K562 (cell line): Measurements from ENCODE around the gene RHBDF2. TPM values are rescaled to one million over a fixed set of nuclear protein-coding genes. Genes with fewer than 3 reads are reported as not detected.

Experiments
- ARNT ChIP-seq, 2 experiments: fragments of 450-650 bp; IDR thresholded peaks; 2 replicates each; pipeline ENCODE4 v1.6.1; 2016; ENCODE audit warnings: mild to moderate bottlenecking in 1 of 2
- BCL6 ChIP-seq: fragments of 250-450 bp; sonication (Bioruptor Pico); IDR thresholded peaks from 2 replicates; pipeline ENCODE4 v1.4.0; 2020
- CGGBP1 ChIP-seq: fragments of 250-450 bp; sonication (Bioruptor Pico); IDR thresholded peaks from 2 replicates; pipeline ENCODE4 v1.9.0; 2021; ENCODE audit warnings: mild to moderate bottlenecking
- DACH1 ChIP-seq: fragments of 450-650 bp; IDR thresholded peaks from 2 replicates; pipeline ENCODE4 v1.6.1; 2018; ENCODE audit not compliant: partially characterized antibody
- ELF1 ChIP-seq: fragments of 200-800 bp; sonication (Bioruptor generic); IDR thresholded peaks from 2 replicates; pipeline ENCODE4 v1.6.1; 2016; ENCODE audit warnings: missing genetic modification characterization, missing compliant biosample characterization
- FOXM1 ChIP-seq, 2 experiments: fragments of 450-650 bp in 1 of 2; sonication (generic) in 1 of 2; formaldehyde crosslinking in 1 of 2; IDR thresholded peaks; 2 replicates each; pipeline versions ENCODE4 v1.6.1 to v1.9.0; 2017 to 2022; ENCODE audit warnings: low read depth in 2 of 2, mild to moderate bottlenecking in 2 of 2, missing genetic modification reagents in 1 of 2, moderate library complexity in 1 of 2
- GTF2F1 ChIP-seq: IDR thresholded peaks from 2 replicates; pipeline ENCODE4 v1.6.1; 2011; ENCODE audit warnings: low read depth, low read length, improper control_type of control experiment
- NBN ChIP-seq: fragments of 450-650 bp; IDR thresholded peaks from 2 replicates; pipeline ENCODE4 v1.6.1; 2016; ENCODE audit warnings: low read depth, mild to moderate bottlenecking
- NFE2L1 ChIP-seq: fragments of 450-650 bp; IDR thresholded peaks from 2 replicates; pipeline ENCODE4 v1.6.1; 2016; ENCODE audit warnings: missing genetic modification characterization, low read depth, mild to moderate bottlenecking, missing compliant biosample characterization, moderate library complexity, borderline replicate concordance
- NFXL1 ChIP-seq: fragments of 450-650 bp; formaldehyde crosslinking; IDR thresholded peaks from 2 replicates; pipeline ENCODE4 v1.4.0; 2021; ENCODE audit warnings: mild to moderate bottlenecking
- NR4A1 ChIP-seq, 2 experiments: fragments of 250-450 bp in 1 of 2; fragments of 450-650 bp in 1 of 2; sonication (Bioruptor Pico) in 1 of 2; IDR thresholded peaks; 2 replicates each; pipeline versions ENCODE4 v1.4.0 to v1.6.1; 2016 to 2020; ENCODE audit warnings: mild to moderate bottlenecking in 2 of 2, missing compliant biosample characterization in 1 of 2, missing genetic modification characterization in 1 of 2, moderate library complexity in 1 of 2
- RAD21 ChIP-seq, 2 experiments: fragments of 250-450 bp in 1 of 2; fragments of 450-650 bp in 1 of 2; sonication (Bioruptor Pico) in 1 of 2; formaldehyde crosslinking in 1 of 2; IDR thresholded peaks in 1 of 2; conservative IDR thresholded peaks in 1 of 2; 2 replicates each; pipeline versions ENCODE4 v1.4.0 to v1.8.0; 2020 to 2022; ENCODE audit warnings: mild to moderate bottlenecking in 2 of 2, moderate library complexity in 1 of 2
- RFX1 ChIP-seq: fragments of 450-650 bp; IDR thresholded peaks from 2 replicates; pipeline ENCODE4 v1.6.1; 2016; ENCODE audit warnings: mild to moderate bottlenecking, moderate library complexity
- SIN3A ChIP-seq, 2 experiments: fragments of 150-350 bp in 1 of 2; IDR thresholded peaks; 2 replicates each; pipeline ENCODE4 v1.6.1; 2011 to 2016; ENCODE audit warnings: borderline replicate concordance in 2 of 2, low read depth in 2 of 2, low read length in 2 of 2, mild to moderate bottlenecking in 2 of 2, moderate library complexity in 2 of 2; ENCODE audit not compliant: control insufficient read depth in 1 of 2
- SMAD2 ChIP-seq: fragments of 150-350 bp; IDR thresholded peaks from 2 replicates; pipeline ENCODE4 v1.6.1; 2014; ENCODE audit warnings: low read depth, mild to moderate bottlenecking, low read length
- ZBED1 ChIP-seq: IDR thresholded peaks from 2 replicates; pipeline ENCODE4 v1.6.1; 2014
- ZFPM2 ChIP-seq: fragments of 250-450 bp; sonication (Bioruptor Pico); IDR thresholded peaks from 2 replicates; pipeline ENCODE4 v1.5.1; 2022; ENCODE audit warnings: mild to moderate bottlenecking
- ZNF282 ChIP-seq: sonication (generic); formaldehyde crosslinking; IDR thresholded peaks from 2 replicates; pipeline ENCODE4 v1.8.1; 2023; ENCODE audit warnings: missing genetic modification reagents
- polyA plus RNA-seq, 8 experiments: library from polyadenylated mRNA; depleted of rRNA in 4 of 8; stranded (reverse) in 5 of 8; unstranded in 3 of 8; fragments of >200 nt; fragmentation: Nextera tagmentation in 2 of 8; fragmentation: Illumina TruSeq in 1 of 8; extraction: Ambion mirVana in 2 of 8; extraction: Trizol in 1 of 8; gene quantifications; 2 replicates each; pipeline versions ENCODE4 v1.2.1 to v1.2.3, GENCODE V29; 2011 to 2014; ENCODE audit warnings: inconsistent platforms in 1 of 8, missing spikeins in 1 of 8
- total RNA-seq, 7 experiments: library from RNA; depleted of rRNA in 6 of 7; stranded (reverse); fragments of >200 nt in 6 of 7; fragmentation: Illumina TruSeq in 2 of 7; extraction: Trizol in 2 of 7; gene quantifications; 2 replicates each; pipeline versions ENCODE4 v1.2.1 to v1.2.3, GENCODE V29; 2011 to 2021; ENCODE audit warnings: low replicate concordance in 1 of 7
- TF ChIP-seq, protein P1 (sequence below): sonication (generic); formaldehyde crosslinking; IDR thresholded peaks from 2 replicates; pipeline ENCODE4 v1.8.1; 2023; ENCODE audit warnings: mild to moderate bottlenecking, missing genetic modification reagents, moderate library complexity
- TF ChIP-seq, protein P2 (sequence below): fragments of 450-650 bp; IDR thresholded peaks from 2 replicates; pipeline ENCODE4 v1.6.1; 2017; ENCODE audit warnings: antibody characterized with exemption, mild to moderate bottlenecking
- TF ChIP-seq, protein P3 (sequence below): fragments of 450-650 bp; formaldehyde crosslinking; IDR thresholded peaks from 2 replicates; pipeline ENCODE4 v1.4.0; 2020; ENCODE audit warnings: mild to moderate bottlenecking, moderate library complexity

RHBDF2 gene
- total and polyA plus RNA-seq, 9 of the 15 experiments (the other 6 are each of a cell fraction or from before 2014, with no cell fraction given): 0.04 to 2.8 (median 1.1) TPM

GRCh38 chr17:76501018-76501826 lies at the start of gene RHBDF2 (continued):
- TF ChIP-seq CGGBP1 (CRISPR knock-in tag) (no peak), FOXM1 (IDR thresholded peaks at IDR 0.05; ENCODE audit: low read depth) (no peak), FOXM1 (CRISPR knock-in tag; IDR thresholded peaks at IDR 0.05; ENCODE audit: low read depth) (no peak; the same call in 1 of the 2 replicates), SMAD2 (no peak), GTF2F1 (no peak), ZFPM2 (no peak), SIN3A (IDR thresholded peaks at IDR 0.05; ENCODE audit: borderline replicate concordance in 2 of 2, control insufficient read depth in 1 of 2, low read depth in 2 of 2, low read length in 2 of 2) (peak in 1 of 2 experiments; percentile 49; a peak in 1 of 4 replicates), RAD21 (CRISPR knock-in tag; conservative IDR thresholded peaks at IDR 0.05 in 1 of 2, IDR thresholded peaks at IDR 0.05 in 1 of 2) (no peak), ARNT (IDR thresholded peaks at IDR 0.05) (no peak), NFE2L1 (tag) (no peak), ZNF282 (no peak), NFXL1 (CRISPR knock-in tag) (no peak), DACH1 (peak; percentile 29), NR4A1 (CRISPR knock-in tag; IDR thresholded peaks at IDR 0.05) (no peak), NR4A1 (tag; IDR thresholded peaks at IDR 0.05) (no peak), ELF1 (tag) (no peak), ZBED1 (no peak), RFX1 (no peak), NBN (no peak), BCL6 (CRISPR knock-in tag) (no peak)
- TF ChIP-seq, protein P1, sequence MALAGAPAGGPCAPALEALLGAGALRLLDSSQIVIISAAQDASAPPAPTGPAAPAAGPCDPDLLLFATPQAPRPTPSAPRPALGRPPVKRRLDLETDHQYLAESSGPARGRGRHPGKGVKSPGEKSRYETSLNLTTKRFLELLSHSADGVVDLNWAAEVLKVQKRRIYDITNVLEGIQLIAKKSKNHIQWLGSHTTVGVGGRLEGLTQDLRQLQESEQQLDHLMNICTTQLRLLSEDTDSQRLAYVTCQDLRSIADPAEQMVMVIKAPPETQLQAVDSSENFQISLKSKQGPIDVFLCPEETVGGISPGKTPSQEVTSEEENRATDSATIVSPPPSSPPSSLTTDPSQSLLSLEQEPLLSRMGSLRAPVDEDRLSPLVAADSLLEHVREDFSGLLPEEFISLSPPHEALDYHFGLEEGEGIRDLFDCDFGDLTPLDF (CRISPR knock-in tag): 0 out of 2 replicates have a peak, but pooled peaks have one; percentile 13
- TF ChIP-seq, protein P2, sequence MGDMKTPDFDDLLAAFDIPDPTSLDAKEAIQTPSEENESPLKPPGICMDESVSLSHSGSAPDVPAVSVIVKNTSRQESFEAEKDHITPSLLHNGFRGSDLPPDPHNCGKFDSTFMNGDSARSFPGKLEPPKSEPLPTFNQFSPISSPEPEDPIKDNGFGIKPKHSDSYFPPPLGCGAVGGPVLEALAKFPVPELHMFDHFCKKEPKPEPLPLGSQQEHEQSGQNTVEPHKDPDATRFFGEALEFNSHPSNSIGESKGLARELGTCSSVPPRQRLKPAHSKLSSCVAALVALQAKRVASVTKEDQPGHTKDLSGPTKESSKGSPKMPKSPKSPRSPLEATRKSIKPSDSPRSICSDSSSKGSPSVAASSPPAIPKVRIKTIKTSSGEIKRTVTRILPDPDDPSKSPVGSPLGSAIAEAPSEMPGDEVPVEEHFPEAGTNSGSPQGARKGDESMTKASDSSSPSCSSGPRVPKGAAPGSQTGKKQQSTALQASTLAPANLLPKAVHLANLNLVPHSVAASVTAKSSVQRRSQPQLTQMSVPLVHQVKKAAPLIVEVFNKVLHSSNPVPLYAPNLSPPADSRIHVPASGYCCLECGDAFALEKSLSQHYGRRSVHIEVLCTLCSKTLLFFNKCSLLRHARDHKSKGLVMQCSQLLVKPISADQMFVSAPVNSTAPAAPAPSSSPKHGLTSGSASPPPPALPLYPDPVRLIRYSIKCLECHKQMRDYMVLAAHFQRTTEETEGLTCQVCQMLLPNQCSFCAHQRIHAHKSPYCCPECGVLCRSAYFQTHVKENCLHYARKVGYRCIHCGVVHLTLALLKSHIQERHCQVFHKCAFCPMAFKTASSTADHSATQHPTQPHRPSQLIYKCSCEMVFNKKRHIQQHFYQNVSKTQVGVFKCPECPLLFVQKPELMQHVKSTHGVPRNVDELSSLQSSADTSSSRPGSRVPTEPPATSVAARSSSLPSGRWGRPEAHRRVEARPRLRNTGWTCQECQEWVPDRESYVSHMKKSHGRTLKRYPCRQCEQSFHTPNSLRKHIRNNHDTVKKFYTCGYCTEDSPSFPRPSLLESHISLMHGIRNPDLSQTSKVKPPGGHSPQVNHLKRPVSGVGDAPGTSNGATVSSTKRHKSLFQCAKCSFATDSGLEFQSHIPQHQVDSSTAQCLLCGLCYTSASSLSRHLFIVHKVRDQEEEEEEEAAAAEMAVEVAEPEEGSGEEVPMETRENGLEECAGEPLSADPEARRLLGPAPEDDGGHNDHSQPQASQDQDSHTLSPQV: no peak
- TF ChIP-seq, protein P3, sequence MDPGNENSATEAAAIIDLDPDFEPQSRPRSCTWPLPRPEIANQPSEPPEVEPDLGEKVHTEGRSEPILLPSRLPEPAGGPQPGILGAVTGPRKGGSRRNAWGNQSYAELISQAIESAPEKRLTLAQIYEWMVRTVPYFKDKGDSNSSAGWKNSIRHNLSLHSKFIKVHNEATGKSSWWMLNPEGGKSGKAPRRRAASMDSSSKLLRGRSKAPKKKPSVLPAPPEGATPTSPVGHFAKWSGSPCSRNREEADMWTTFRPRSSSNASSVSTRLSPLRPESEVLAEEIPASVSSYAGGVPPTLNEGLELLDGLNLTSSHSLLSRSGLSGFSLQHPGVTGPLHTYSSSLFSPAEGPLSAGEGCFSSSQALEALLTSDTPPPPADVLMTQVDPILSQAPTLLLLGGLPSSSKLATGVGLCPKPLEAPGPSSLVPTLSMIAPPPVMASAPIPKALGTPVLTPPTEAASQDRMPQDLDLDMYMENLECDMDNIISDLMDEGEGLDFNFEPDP: no peak
